ENCODE data around the gene CALML6.

CALML6 gene

GRCh38 chr1:1892079-1892762 lies 22.8 kb upstream of the CALML6 start:
- no peak for DNase-seq

- DNase-seq: no peak
These were observed 22.3 kb upstream of the CALML6 start for GRCh38 chr1:1892763-1893120.

- no peak for DNase-seq
These were observed 21.6 kb upstream of the CALML6 start for GRCh38 chr1:1893291-1893985.

DNA sequence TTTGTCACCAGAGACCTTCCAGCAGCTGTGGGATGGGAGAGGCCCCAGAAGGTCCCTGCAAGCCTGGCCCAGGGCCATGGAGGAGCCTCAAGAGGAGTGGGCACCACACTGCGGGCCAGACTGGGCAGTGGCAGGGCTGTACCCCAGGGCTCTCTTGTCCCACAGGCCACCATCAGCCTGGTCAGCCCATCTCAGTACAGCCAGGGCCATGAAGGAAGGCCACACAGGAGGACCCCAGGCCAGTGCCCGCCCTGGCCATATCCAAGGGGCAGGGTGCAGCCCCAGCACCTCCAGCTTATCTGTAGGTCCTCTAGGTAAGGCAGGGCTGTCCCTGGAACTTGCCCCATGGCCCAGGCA lies 21.1 kb upstream of the CALML6 start:
- DNase-seq: no peak

- no peak for DNase-seq
These were observed 20.6 kb upstream of the CALML6 start for GRCh38 chr1:1894354-1895059.

DNA sequence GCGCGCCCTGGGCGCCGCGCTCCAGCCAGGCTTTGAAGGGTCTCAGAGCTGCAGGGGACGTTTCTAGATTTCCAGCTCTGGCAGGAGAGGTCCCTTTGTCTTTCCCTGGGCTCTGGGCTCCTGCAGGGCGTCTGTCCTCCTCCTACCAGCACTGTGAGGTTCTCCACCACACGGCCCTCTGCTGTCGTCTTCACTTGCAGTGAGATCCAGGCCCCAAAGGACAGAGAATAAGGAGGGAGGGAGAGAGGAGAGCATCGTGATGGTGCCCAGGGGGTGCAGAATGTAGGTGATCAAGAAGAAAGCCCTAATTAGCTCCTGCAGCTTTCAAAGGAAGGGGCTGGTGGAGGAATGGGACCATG lies 20.0 kb upstream of the CALML6 start:
- no peak for DNase-seq

- DNase-seq: no peak
These were observed 19.4 kb upstream of the CALML6 start for GRCh38 chr1:1895456-1896336.

- no peak for DNase-seq
These were observed 16.7 kb upstream of the CALML6 start for GRCh38 chr1:1898246-1898933.

DNA sequence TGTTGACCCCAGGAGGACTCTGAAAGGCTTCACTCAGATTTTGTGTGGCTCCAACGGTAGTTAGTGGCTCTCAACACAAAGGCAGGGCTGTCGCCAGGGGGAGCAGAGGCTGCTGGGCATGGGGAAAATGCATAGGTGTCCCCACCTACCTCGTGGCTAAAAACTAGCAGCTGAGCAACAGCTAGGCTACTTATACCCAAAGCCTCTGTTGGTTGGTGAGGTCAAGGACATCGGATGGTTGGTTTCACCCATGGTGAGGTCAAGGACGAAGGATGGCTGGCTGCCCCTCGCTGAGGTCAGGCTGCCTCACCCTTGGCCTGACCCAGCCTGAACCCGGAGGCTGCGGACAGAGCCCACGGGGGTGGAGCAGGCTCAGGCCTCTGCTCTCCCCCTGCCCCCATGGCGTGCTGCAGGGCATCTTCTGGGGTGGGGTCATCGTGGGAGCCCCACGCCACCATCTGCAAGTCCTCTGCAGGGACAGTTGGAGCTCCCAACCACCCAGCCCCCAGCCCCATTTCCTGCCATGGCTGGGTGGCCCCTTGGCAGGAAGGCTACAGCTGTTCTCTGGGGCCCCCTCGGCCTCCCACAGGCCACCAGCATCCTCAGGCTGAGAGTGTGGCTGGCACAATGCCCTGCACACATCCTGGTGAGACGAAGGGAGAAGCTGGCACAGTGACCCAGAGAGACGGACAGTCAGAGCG lies 15.6 kb upstream of the CALML6 start:
- no peak for DNase-seq

DNA sequence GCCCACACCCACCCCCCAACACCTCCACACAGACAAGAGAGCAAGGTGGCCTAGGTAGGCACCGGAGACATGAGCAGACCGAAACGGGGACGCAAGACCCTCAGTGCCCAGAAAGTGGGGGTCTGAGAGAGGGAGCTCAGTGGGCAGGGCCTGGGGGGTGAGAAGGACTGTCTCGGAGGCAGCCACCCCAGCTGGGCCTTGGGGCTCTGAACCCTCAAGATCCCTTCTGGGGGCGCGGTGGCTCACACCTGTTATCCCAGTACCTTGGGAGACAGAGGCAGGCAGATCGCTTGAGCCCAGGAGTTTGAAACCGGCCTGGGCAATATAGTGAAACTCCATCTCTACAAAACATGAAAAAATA lies 15.1 kb upstream of the CALML6 start:
- DNase-seq: no peak

DNA sequence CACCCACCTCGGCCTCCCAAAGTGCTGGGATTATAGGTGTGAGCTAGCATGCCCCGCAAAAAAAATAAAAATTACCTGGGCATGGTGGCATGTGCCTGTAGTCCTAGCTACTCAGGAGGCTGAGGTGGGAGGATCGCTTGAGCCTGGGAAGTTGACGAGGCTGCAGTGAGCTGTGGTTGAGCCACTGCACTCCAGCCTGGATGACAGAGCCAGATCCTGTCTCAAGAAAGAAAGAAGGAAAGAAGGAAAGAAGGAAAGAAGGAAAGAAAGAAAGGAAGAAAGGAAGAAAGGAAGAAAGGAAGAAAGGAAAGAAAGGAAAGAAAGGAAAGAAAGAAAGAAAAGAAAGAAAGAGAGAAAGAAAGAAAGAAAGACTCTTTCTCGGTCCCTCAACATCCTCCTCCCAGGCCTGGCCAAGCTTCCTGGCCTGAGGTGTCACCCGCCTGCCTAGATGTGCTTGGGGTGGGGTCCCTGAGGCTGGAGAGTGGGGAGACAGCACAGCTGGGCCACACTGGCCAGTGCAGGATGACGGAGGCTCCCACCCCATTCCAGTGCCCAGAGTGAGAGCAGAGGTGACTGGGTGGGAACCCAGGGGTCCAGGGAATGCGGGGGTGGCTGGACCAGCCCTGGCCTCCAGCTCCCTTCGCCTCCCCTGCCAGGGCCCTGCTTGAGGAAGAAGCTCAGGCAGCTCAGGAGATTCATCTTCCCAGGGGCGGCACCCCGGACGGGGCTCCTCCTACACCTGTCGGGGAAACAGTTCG lies 14.0 kb upstream of the CALML6 start:
- DNase-seq: no peak

- no peak for DNase-seq
These were observed 13.3 kb upstream of the CALML6 start for GRCh38 chr1:1901641-1902294.

DNA sequence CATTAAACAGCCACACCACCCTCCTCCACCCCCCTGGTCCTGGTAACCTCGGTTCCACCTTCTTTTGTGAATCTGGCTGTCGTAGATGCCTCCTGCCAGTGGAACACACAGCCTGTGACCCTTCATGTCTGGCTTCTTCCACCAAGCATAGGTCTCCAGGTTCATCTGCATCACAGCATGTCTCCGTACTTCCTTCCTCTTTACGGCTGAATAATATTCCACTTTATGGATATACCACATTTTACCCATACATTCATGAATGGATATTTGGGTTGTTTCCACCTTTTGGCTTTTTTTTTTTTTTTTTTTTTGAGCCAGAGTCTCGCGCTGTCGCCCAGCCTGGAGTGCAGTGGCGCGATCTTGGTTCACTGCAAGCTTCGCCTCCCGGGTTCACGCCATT lies 11.8 kb upstream of the CALML6 start:
- DNase-seq: no peak

- DNase-seq: peak; percentile 92
These were observed 8.6 kb upstream of the CALML6 start for GRCh38 chr1:1906185-1907097.

DNA sequence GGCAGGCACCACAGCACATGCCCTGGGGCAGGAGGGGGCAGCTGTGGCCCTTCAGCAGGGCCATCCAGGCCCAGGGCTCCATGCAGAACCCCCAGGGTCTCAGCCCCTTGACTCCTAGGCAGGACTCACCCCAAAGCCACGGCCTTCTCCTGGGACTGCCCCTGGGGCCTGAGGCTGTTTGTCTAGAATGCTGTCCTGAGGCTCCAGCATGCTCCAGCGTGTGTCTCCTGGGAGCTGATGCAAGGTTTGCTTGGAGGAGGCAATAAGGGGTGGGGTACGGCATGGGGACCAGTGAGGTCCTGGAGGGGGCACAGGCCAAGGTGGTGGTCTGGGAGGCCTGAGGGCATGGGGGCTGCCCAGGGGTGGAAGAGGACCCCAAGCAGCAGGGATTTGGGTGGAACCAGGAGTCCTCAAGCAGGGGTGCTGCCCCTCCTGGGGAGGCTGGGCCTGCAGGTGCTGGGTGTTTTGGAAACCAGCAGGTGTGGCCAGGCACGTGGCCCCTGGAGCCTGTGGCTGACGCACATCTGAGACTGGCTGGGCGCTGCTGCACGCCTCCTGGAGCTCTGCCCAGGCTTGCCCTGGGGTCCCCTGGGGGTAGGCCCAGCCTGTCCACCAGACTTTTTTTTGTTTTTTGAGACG lies 7.8 kb upstream of the CALML6 start:
- peak; percentile 24 for DNase-seq

GRCh38 chr1:1908506-1908791 lies 6.6 kb upstream of the CALML6 start:
- no peak for DNase-seq

- no peak for DNase-seq
These were observed 5.0 kb upstream of the CALML6 start for GRCh38 chr1:1910033-1910465.

- DNase-seq: no peak
These were observed 4.3 kb upstream of the CALML6 start for GRCh38 chr1:1910651-1911331.
